SW480 (cell line): Measurements from ENCODE around the gene NFKBIB.

Source experiments
- DNase-seq: peaks from one replicate; pipeline ENCODE4 v3.0.0-alpha.2; 2016; ENCODE audit warnings: low spot score

The NFKBIB gene

GRCh38 chr19:38904581-38905539 lies 5.1 kb downstream of the NFKBIB start:
- no peak for DNase-seq

GRCh38 chr19:38905620-38906019 lies 5.9 kb downstream of the NFKBIB start:
- no peak for DNase-seq

GRCh38 chr19:38907227-38907626 lies 7.5 kb downstream of the NFKBIB start:
- DNase-seq, result no peak

DNA sequence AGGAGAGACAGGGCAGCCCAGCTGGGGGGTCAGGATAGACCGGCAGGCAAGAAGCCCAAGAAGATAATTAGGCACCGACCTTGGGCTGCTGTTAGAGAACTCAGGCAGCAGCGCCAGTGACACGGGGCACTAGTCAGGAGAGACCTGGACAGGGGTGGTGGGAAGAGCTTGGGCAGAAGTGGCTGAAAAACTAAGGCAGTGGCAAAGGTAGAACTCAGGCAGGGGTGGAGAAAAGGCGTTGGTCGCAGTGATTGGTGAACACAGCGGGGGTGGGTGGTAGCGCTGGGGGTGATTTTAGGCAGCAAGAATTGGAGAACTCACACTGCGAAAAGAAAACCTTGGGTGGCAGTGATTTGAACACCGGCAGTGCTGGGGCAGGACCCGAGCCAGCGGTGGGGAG lies 7.9 kb downstream of the NFKBIB start:
- DNase-seq, result no peak

- DNase-seq, result no peak
Measured at GRCh38 chr19:38908911-38909310, 9.1 kb downstream of the NFKBIB start.

- no peak for DNase-seq
Measured at GRCh38 chr19:38910488-38910887, 10.7 kb downstream of the NFKBIB start.

DNA sequence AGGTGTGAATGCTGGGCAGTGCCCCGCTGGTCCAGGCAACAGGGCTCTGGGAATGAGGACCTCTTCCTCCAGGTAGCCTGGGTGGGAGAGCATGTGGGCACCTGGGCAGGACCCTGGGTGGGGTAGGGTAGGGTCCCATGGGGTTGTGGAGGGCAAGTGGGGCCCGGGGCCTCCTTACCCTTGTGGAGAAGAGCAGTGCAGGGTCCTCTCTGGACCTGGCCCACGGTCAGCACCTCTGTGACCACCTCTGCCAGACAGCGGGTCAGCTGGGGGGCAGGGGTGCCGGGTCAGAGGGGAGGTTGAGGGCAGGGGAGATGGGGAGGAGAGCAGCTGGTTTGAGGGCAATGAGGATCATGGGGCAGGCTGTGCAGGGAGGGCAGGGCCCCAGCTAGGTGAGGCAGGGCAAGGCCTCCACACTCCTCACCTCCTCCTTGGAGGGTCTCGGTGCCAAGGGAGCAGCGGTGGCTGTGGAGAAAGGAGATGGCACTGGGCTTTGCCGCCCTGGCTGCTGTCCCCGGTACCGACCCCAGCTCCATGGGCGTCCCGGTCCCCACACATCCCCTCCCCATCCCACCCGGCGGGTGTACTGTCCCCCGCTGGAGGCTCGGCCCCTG lies 11.7 kb downstream of the NFKBIB start:
- no peak for DNase-seq

DNA sequence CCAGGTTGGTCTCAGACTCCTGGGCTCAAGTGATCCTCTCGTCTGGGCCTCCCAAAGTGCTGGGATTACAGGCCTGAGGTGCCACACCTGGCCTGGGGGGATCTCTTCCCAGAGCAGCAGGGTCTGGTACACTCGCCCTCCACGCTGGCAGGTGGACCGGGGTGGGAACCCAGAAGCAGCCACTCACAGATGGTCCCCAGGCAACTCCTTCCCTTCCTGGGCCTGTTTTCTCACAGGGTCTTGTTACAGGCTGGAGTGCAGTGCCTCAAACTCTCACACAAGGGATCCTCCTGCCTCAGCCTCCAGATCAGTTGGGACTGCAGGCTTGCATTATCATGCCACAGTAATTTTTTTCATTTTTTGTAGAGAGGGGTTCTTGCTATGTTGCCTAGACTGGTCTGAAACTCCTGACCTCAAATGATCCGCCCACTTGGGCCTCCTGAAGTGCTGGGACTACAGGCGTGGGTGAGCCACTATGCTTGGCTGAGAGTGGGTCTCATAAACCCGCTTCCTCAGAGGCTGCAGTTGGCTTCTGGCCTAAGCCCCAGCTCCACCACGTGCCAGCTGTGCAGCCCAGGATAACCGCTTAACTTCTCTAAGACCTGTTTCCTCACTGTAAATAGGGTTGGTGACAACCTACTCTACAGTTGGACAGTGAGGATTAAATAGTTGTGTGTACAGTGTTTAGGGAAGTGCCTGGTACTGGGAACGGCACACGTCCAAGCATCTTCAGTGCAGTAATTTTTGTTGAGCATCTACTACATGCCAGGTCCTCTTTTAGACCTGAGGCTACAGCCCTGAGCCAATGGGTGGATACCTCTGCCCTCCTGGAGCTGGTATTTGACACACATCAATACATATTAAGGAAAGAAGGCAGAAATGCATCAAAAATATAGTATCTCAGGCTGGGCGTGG lies 13.1 kb downstream of the NFKBIB start:
- no peak for DNase-seq

GRCh38 chr19:38913958-38914357 lies 14.2 kb downstream of the NFKBIB start:
- no peak for DNase-seq

DNA sequence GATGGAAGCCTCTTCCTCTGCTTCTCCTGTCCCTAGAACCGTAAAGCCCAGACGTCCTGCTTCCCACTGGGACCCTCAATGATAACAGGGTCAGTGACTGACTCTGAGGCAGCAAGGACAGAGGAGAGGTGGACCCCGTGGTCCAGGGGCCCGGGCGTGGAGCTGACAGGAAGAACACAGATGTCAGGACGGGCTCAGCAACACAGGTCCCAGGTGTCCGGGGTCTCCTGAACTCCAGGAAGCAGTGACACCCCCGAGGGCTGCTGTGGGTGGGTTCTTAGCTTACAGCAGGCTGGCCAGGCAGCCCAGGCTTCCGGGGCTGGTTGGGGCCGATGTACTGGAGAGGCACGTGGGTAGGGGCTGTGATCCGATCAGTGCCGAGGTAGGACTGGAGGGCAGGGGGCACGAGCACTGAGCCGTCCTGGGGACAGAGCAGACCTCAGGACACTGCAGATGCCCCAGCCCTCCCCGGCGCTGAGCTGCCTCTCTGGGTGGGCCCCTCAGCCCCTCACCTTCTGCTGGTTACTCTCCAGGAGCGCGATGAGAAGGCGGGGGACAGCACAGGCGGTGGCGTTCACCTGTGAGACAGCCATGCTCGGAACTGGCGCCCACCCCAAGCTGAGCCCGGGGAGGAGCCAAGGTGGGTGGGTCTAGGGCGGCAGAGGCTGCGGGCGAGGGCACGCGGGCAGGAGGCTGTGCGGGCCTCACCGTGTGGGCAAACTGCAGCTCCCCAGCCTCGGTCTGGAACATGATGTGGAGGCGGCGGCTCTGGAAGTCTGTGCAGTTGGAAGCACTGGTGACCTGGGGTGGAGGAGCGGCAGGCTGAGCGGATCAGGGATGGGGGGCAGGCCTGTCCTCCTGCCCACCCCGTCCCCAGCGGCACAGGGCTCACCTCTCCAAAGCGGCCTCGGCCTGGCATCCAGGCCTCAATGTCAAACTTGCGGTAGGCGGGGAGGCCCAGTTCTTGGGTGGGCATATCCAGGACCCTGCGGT lies 15.9 kb downstream of the NFKBIB start:
- DNase-seq, result no peak

DNA sequence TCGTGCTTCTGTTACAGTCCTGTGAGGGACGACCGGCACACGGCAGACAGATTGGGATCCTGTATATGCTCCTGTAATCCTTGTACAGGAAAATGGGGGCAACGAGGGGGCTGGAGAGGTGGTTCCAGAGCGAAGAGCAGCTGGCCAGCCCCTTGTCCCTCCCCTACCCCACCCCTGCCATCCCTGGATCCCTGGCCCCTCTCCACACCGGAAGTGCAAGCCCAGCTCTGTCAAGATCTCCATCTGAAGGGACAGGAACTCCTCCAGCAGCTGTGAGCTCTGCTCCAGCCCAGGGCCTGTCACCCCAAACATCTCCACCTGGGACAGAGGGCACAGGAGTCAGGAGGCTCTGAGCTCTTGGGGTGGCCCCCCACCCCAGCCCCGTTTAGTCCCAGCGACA lies 17.7 kb downstream of the NFKBIB start:
- no peak for DNase-seq

- peak; percentile 65 for DNase-seq
Measured at GRCh38 chr19:38917921-38918491, 18.2 kb downstream of the NFKBIB start.

- DNase-seq, result no peak
Measured at GRCh38 chr19:38918526-38918925, 18.8 kb downstream of the NFKBIB start.

DNA sequence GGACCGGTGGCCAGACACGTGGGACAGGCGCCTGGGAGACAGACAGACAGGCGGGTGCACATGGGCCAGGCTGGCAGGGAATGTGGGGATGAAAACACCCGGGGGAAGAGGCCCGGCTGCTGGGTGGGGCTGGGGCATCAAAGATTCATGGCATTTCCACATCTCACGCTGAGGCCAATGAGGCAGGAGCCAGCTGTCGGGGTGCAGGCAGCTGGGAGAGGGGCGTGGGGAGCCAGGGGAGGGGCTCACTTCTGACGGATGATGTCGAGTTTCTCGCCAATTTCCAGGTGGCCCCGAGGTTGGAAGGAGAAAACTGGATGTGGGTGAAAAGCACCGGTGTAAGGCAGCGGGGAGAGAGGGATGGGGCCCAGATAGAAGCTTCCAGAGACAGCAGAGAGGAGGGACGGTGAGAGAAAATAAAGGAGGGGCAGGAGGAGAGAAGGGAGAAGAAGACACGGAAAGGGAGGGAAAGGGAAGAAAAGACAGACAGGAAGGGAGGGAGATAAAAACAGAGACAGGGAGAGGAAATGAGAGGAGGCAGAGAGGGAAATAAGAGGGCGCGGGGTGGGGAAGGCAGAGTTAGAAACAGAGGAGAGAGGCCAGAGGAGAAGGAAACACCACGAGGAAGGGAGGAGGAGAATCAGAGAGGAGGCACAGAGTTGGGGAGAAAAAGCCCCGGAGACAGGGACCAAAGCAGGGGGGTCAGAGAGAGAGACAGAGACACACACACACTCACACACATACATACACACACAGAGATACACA lies 20.2 kb downstream of the NFKBIB start:
- DNase-seq, result no peak

GRCh38 chr19:38920602-38921419 lies 21.0 kb downstream of the NFKBIB start:
- DNase-seq, result no peak

DNA sequence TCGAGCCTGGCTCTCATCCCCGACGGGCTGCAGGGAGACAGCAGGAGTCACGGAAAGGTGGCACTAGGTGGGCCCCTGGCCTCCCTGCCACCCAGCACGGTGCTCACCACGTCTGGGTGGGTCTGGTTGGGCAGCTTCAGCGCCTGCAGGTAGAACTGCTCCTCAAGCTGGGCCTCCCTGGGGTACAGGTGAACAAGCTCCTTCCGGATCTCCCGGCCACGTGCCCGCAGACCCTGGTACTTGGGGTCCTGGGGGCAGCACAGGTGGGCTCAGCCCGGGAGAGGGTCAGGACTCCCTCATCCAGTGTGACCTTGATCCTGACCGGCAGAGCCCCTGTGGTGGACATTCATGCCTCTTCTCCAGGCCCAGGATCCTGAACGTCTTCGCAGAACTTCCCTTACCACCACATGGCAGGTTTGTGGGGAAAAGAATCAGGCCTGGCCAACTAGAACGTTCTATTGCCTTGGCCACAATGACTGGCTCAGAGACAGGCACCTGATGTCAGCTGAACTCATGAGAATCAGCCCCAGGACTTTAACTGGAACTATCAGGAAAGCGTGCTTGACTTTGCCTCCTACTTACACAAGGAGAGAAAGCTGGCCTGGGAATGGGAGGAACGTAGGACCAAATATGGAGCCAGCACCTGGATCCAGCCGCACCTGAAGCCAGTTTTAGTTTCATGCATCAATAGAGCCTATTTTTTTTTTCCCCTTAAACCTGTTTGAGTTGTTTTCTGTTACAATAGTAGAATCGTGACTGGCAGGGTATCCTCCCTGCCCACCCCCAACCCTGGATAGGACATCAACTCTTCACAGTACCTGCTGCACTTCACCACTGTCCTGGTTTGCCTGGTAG lies 21.9 kb downstream of the NFKBIB start:
- no peak for DNase-seq

DNA sequence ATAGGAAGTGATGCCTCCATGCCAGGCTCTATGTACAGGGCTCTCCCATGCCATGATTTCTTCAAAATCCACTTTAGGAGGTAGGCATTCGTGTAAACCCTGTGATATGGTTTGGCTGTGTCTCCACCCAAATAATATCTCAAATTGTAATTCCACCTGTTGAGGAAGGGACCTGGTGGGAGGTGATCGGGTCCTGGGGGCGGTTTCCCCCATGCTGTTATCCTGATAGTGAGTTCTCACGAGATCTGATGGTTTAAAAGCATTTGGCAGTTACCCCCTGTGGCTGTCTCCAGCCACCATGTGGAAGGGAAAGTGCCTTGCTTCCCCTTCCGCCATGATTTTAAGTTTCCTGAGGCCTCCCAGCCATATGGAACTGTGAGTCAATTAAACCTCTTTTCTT lies 22.7 kb downstream of the NFKBIB start:
- DNase-seq, result no peak

- no peak for DNase-seq
Measured at GRCh38 chr19:38924388-38924787, 24.6 kb downstream of the NFKBIB start.
